ENCODE results near the gene KIAA1549. TPM values are rescaled to one million over a fixed set of nuclear protein-coding genes. Genes with fewer than 3 reads are reported as not detected.

The KIAA1549 gene
- total RNA-seq, 2 donors from 2014 or later = 3.7 to 8.8 TPM

DNA sequence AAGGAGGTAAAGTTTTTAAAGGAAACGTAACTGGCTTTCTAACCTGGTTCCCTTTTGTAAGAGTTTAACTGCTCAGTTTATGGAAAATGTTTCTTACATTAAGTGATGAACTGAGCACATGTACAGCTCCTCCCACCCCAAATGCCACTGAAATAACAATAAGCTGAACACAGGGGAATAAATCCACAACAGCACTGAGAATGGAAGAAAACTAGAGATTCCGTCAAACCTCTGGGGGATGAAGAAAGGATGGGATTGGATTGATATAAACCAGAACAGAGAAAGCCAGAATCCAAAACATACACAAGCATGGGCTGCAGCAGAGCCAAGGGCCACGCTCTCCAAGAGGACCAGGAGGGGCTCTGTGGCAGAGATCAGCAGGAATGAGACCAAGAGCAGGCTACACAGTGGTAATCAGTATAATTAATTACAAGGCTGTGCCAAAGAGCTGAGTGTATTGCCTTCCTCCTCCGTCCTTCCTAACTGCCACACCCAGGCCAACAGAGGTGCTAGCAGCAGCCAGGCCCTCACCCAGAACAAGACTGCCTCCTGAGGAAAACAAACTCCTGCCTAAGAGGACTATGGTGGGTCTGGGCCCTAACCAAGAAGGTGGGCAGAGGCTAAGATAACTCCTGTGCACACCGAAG, 73.9 kb downstream of the KIAA1549 start:
- intact Hi-C loops (cut with DNase I) = no loop called here
- DNase-seq (ENCODE audit: low spot score) = no peak

DNA sequence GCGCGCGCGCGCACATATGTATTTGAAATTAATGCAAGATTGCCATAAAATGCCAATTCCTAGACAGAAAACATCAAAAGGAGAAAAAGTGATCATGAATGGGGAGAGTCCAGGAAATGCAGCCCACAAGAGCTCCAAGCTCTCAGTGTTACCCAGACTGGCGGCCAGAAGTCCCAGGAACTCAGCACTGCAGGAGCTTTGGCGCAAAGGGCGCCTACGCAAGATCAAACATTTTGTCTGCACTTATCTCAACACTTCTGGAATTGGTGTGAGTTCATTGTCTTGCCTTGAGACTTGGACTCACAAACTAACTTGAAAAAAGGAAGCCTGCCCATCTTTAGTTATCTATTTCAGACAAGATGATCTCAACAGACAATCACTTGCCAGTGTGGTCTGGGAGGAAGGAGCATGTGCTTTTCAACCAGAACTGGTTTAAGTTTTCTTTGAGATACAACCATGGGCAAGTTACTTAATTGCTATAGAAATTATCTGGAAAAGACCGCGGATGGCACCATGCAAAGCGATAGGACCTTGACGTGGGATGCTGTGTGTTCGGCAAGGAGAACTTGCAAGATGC, 77.2 kb downstream of the KIAA1549 start:
- TF ChIP-seq POLR2A (IDR thresholded peaks at IDR 0.05) (no peak), POLR2AphosphoS5 (IDR thresholded peaks at IDR 0.05) (no peak)
- TF ChIP-seq, protein P1, sequence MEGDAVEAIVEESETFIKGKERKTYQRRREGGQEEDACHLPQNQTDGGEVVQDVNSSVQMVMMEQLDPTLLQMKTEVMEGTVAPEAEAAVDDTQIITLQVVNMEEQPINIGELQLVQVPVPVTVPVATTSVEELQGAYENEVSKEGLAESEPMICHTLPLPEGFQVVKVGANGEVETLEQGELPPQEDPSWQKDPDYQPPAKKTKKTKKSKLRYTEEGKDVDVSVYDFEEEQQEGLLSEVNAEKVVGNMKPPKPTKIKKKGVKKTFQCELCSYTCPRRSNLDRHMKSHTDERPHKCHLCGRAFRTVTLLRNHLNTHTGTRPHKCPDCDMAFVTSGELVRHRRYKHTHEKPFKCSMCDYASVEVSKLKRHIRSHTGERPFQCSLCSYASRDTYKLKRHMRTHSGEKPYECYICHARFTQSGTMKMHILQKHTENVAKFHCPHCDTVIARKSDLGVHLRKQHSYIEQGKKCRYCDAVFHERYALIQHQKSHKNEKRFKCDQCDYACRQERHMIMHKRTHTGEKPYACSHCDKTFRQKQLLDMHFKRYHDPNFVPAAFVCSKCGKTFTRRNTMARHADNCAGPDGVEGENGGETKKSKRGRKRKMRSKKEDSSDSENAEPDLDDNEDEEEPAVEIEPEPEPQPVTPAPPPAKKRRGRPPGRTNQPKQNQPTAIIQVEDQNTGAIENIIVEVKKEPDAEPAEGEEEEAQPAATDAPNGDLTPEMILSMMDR (IDR thresholded peaks at IDR 0.05) = no peak
- Histone ChIP-seq H3K27ac (no peak overlapping the region), H3K4me1 (replicated peaks) (no peaks in the 10 kb centered on the region), H3K27me3 (replicated peaks; ENCODE audit: insufficient read depth) (no peaks in the 10 kb centered on the region), H3K9me3 (no peaks in the 10 kb centered on the region), H3K4me3 (no peak overlapping the region), H3K36me3 (no peaks in the 10 kb centered on the region)
- no peak for DNase-seq (ENCODE audit: low spot score)
- intact Hi-C loops (cut with DNase I) = no loop called here
- 97% methylated on average over 14 of the region's 14 CpGs for WGBS

More for the DNA sequence above, 73.9 kb downstream of the KIAA1549 start:
- no peak overlapping the region for H3K4me3 ChIP-seq
- no peaks in the 10 kb centered on the region for H3K4me1 ChIP-seq (replicated peaks)
- TF ChIP-seq POLR2A (IDR thresholded peaks at IDR 0.05) (no peak), POLR2AphosphoS5 (IDR thresholded peaks at IDR 0.05) (no peak)
- TF ChIP-seq, protein P1 (IDR thresholded peaks at IDR 0.05) = no peak
- H3K27ac ChIP-seq = no peak overlapping the region
- no peaks in the 10 kb centered on the region for H3K36me3 ChIP-seq
- H3K9me3 ChIP-seq = no peaks in the 10 kb centered on the region
- WGBS = 87% methylated on average over 5 of the region's 5 CpGs
- no peaks in the 10 kb centered on the region for H3K27me3 ChIP-seq (replicated peaks; ENCODE audit: insufficient read depth)

DNA sequence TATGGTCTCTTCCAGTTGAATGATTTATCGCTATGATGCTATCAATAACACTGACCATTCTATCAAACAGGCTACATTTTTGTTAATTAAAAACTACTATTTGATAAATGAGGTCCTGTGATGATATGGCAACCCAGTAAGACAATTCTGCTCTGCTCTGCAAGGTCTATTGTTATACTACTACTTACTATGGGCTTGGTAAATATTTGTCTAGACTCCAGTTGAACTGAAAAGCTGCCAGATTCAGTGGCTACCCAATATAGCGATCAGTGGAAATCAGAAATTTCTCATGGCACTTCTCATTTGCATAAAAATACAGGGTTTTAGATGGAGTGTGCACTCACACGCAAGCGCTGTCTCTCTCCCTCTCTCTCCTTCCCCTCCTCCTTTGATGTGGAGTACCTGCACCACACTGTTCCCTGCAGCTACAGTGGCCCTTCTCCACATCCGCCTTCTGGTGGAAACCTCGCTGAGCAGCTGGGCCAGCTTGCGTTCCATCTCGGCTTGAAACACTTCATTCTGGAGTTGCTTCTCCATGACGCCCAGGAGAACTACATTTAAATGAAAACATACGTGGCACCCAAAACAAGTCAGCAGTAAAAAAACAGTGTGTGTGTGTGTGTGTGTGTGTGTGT, 77.9 kb downstream of the KIAA1549 start:
- Histone ChIP-seq H3K27ac (no peak overlapping the region), H3K4me3 (no peak overlapping the region), H3K4me1 (replicated peaks) (no peaks in the 10 kb centered on the region), H3K36me3 (no peaks in the 10 kb centered on the region), H3K27me3 (replicated peaks; ENCODE audit: insufficient read depth) (no peaks in the 10 kb centered on the region), H3K9me3 (no peaks in the 10 kb centered on the region)
- intact Hi-C loops (cut with DNase I) = no loop called here
- no peak for DNase-seq (ENCODE audit: low spot score)
- TF ChIP-seq POLR2AphosphoS5 (IDR thresholded peaks at IDR 0.05) = no peak
- TF ChIP-seq, protein P1 (IDR thresholded peaks at IDR 0.05) = no peak
- no peak for TF ChIP-seq POLR2A (IDR thresholded peaks at IDR 0.05)
- WGBS = 88% methylated on average over 10 of the region's 10 CpGs

DNA sequence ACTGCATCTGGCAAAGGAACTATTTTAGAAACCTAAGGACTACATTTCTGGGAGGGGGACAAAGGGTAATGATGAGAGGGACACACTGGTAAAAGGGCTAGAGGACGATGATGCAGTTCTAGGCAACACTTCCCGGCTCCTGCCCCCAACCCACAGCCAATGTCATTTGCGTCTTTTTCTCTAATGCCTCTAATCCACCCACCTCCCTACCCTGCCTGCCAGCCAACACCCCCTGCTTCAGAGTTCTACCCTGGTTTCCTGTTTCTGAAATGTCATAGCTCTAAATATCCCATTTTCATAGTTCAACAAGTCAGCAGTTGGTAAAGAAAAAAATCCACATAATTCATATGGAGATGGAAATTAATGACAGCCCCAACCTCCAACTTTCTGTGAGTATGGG, 79.0 kb downstream of the KIAA1549 start:
- H3K36me3 ChIP-seq = no peaks in the 10 kb centered on the region
- H3K27ac ChIP-seq = no peak overlapping the region
- H3K9me3 ChIP-seq = no peaks in the 10 kb centered on the region
- intact Hi-C loops (cut with DNase I) = no loop called here
- TF ChIP-seq POLR2AphosphoS5 (IDR thresholded peaks at IDR 0.05) (no peak), POLR2A (IDR thresholded peaks at IDR 0.05) (no peak)
- TF ChIP-seq, protein P1 (IDR thresholded peaks at IDR 0.05) = no peak
- WGBS = 83% methylated on average over 3 of the region's 3 CpGs
- H3K27me3 ChIP-seq (replicated peaks; ENCODE audit: insufficient read depth) = no peaks in the 10 kb centered on the region
- H3K4me1 ChIP-seq (replicated peaks) = no peaks in the 10 kb centered on the region
- H3K4me3 ChIP-seq = no peak overlapping the region
- no peak for DNase-seq (ENCODE audit: low spot score)
